Measurements from ENCODE around the gene DEGS1.

The DEGS1 gene

DNA sequence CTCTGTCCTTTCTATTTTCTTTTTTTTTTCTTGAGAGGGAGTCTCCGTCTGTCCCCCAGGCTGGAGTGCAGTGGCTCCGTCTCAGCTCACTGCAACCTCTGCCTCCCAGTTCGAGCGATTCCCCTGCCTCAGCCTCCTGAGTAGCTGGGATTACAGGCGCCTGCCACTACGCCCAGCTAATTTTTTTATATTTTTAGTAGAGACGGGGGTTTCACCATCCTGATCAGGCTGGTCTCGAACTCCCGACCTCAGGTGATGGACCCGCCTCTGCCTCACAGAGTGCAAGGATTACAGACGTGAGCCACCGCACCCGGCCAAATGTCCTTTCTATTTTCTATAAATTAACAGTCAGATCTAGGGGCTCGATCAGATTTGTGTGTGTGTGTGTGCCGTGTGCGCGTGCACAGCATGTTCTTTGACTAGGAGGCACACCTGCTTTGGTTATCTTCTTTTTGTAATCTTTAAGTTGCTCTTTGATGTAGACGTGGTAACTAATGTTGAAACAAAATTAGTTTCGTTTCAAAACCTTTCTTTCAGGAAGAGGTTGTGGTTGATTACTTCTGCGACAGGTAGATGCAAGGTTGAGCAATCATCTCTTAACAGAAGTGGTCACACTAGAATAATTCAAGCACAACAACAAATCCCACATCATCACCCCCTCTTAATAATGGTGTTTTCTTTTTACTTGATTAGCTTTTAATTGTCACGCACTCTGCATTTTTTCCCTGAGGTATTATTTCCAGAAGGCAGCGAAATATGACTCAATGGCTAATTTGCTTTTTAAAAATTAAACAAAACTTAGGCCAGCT, 779 bp upstream of the DEGS1 start:
- H3K4me3 ChIP-seq (ENCODE audit: low read depth in 1 of 2, low read length in 2 of 2) = peak overlapping the region; percentile 64 to 94
- H3K36me3 ChIP-seq (ENCODE audit: insufficient read depth, low read length) = no peaks in the 10 kb centered on the region
- H3K27ac ChIP-seq (ENCODE audit: low read depth, low read length) = peak overlapping the region; percentile 93
- H3K4me1 ChIP-seq (ENCODE audit: insufficient read depth, low read length) = peaks cover 12% of the 10 kb centered on the region
- H3K27me3 ChIP-seq (ENCODE audit: control insufficient read depth in 1 of 2, insufficient read depth in 2 of 2, low read length in 2 of 2) = no peaks in the 10 kb centered on the region
- H3K9ac ChIP-seq (ENCODE audit: low read length) = peak overlapping the region; percentile 58
- no peaks in the 10 kb centered on the region for H3K9me3 ChIP-seq (ENCODE audit: low read length)

DNA sequence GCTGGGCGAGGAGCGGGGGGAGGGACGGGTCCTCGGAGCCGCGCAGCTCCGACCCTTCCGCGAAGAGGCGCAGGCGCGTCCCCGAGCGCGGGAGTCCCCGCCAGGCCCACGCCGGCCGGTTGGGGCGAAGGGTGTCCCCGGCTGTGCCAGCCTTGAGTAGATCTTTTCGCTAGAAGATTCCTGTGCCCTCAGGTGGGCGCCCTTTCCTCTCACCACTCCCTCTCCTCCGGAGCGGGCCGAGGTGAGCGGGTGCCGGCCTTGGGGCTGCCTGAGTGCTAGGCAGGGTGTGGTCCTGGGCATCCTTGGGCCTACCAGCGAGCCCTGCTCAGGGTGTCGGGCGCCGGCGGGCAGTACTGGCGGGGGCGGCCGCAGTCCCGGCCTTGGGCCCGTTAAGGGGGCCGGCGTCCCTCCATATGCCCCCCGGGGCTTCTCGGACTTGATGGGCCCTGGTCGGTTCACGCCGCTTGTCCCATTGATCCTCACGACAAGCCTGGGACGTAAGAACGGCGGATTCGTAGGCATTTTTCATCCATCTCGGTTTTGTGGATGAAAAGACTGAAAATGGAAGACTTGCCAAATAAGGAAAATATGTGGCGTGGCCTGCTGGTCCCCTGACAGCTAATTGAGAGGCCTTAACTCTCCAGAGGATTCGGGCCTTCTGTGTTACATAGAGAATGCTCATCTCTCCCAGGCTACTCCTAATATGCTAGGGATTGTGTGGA, 712 bp downstream of the DEGS1 start:
- Histone ChIP-seq H3K9ac (ENCODE audit: low read length) (peak overlapping the region; percentile 66), H3K27me3 (ENCODE audit: control insufficient read depth in 1 of 2, insufficient read depth in 2 of 2, low read length in 2 of 2) (no peaks in the 10 kb centered on the region), H3K4me1 (ENCODE audit: insufficient read depth, low read length) (peaks cover 12% of the 10 kb centered on the region), H3K27ac (ENCODE audit: low read depth, low read length) (peak overlapping the region; percentile 93), H3K4me3 (ENCODE audit: low read depth in 1 of 2, low read length in 2 of 2) (peak overlapping the region; percentile 64 to 94), H3K36me3 (ENCODE audit: insufficient read depth, low read length) (no peaks in the 10 kb centered on the region), H3K9me3 (ENCODE audit: low read length) (no peaks in the 10 kb centered on the region)

- Histone ChIP-seq H3K9ac (ENCODE audit: low read length) (no peak overlapping the region), H3K9me3 (ENCODE audit: low read length) (no peaks in the 10 kb centered on the region), H3K27me3 (ENCODE audit: control insufficient read depth in 1 of 2, insufficient read depth in 2 of 2, low read length in 2 of 2) (no peaks in the 10 kb centered on the region), H3K4me1 (ENCODE audit: insufficient read depth, low read length) (peaks cover 12% of the 10 kb centered on the region), H3K4me3 (ENCODE audit: low read depth in 1 of 2, low read length in 2 of 2) (no peak overlapping the region), H3K27ac (ENCODE audit: low read depth, low read length) (no peak overlapping the region), H3K36me3 (ENCODE audit: insufficient read depth, low read length) (peaks cover 7% of the 10 kb centered on the region)
Measured at GRCh38 chr1:224185208-224185607, 2.2 kb downstream of the DEGS1 start.

- Histone ChIP-seq H3K9me3 (ENCODE audit: low read length) (no peaks in the 10 kb centered on the region), H3K4me1 (ENCODE audit: insufficient read depth, low read length) (peaks cover 12% of the 10 kb centered on the region), H3K27me3 (ENCODE audit: control insufficient read depth in 1 of 2, insufficient read depth in 2 of 2, low read length in 2 of 2) (no peaks in the 10 kb centered on the region), H3K9ac (ENCODE audit: low read length) (no peak overlapping the region), H3K36me3 (ENCODE audit: insufficient read depth, low read length) (peaks cover 8% of the 10 kb centered on the region), H3K27ac (ENCODE audit: low read depth, low read length) (no peak overlapping the region), H3K4me3 (ENCODE audit: low read depth in 1 of 2, low read length in 2 of 2) (no peak overlapping the region)
Measured at GRCh38 chr1:224188286-224188685, 5.2 kb downstream of the DEGS1 start.

DNA sequence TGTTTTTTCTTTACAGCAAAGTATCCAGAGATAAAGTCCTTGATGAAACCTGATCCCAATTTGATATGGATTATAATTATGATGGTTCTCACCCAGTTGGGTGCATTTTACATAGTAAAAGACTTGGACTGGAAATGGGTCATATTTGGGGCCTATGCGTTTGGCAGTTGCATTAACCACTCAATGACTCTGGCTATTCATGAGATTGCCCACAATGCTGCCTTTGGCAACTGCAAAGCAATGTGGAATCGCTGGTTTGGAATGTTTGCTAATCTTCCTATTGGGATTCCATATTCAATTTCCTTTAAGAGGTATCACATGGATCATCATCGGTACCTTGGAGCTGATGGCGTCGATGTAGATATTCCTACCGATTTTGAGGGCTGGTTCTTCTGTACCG, 6.5 kb downstream of the DEGS1 start:
- H3K9ac ChIP-seq (ENCODE audit: low read length) = no peak overlapping the region

DNA sequence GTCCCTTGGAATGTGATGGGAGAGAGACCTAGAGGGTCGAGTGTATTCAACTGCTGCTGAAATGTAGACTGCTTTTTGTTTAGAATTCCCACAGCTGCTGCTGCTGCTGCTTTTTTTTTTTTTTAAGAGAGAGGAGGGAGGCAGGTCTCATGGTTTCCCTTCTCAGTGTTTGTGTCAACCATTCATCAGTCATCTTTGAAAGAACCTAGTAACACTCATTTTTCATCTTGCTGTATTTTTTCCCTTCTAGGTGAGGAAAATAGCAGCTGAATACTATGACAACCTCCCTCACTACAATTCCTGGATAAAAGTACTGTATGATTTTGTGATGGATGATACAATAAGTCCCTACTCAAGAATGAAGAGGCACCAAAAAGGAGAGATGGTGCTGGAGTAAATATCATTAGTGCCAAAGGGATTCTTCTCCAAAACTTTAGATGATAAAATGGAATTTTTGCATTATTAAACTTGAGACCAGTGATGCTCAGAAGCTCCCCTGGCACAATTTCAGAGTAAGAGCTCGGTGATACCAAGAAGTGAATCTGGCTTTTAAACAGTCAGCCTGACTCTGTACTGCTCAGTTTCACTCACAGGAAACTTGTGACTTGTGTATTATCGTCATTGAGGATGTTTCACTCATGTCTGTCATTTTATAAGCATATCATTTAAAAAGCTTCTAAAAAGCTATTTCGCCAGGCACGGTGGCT, 9.2 kb downstream of the DEGS1 start:
- Histone ChIP-seq H3K36me3 (ENCODE audit: insufficient read depth, low read length) (peaks cover 13% of the 10 kb centered on the region), H3K27me3 (ENCODE audit: control insufficient read depth in 1 of 2, insufficient read depth in 2 of 2, low read length in 2 of 2) (no peaks in the 10 kb centered on the region), H3K9ac (ENCODE audit: low read length) (no peak overlapping the region), H3K9me3 (ENCODE audit: low read length) (no peaks in the 10 kb centered on the region), H3K4me1 (ENCODE audit: insufficient read depth, low read length) (no peaks in the 10 kb centered on the region), H3K4me3 (ENCODE audit: low read depth in 1 of 2, low read length in 2 of 2) (no peak overlapping the region), H3K27ac (ENCODE audit: low read depth, low read length) (no peak overlapping the region)

More for the DNA sequence above, 6.5 kb downstream of the DEGS1 start:
- Histone ChIP-seq H3K27ac (ENCODE audit: low read depth, low read length) (no peak overlapping the region), H3K4me1 (ENCODE audit: insufficient read depth, low read length) (peaks cover 7% of the 10 kb centered on the region), H3K27me3 (ENCODE audit: control insufficient read depth in 1 of 2, insufficient read depth in 2 of 2, low read length in 2 of 2) (no peaks in the 10 kb centered on the region), H3K9me3 (ENCODE audit: low read length) (no peaks in the 10 kb centered on the region), H3K4me3 (ENCODE audit: low read depth in 1 of 2, low read length in 2 of 2) (no peak overlapping the region), H3K36me3 (ENCODE audit: insufficient read depth, low read length) (peaks cover 13% of the 10 kb centered on the region)

GRCh38 chr1:224193319-224193966, 10.4 kb downstream of the DEGS1 start:
- H3K27me3 ChIP-seq (ENCODE audit: control insufficient read depth in 1 of 2, insufficient read depth in 2 of 2, low read length in 2 of 2) = no peaks in the 10 kb centered on the region
- no peak overlapping the region for H3K27ac ChIP-seq (ENCODE audit: low read depth, low read length)
- peaks cover 13% of the 10 kb centered on the region for H3K36me3 ChIP-seq (ENCODE audit: insufficient read depth, low read length)
- H3K9me3 ChIP-seq (ENCODE audit: low read length) = no peaks in the 10 kb centered on the region
- H3K9ac ChIP-seq (ENCODE audit: low read length) = no peak overlapping the region
- H3K4me1 ChIP-seq (ENCODE audit: insufficient read depth, low read length) = no peaks in the 10 kb centered on the region
- no peak overlapping the region for H3K4me3 ChIP-seq (ENCODE audit: low read depth in 1 of 2, low read length in 2 of 2)

DNA sequence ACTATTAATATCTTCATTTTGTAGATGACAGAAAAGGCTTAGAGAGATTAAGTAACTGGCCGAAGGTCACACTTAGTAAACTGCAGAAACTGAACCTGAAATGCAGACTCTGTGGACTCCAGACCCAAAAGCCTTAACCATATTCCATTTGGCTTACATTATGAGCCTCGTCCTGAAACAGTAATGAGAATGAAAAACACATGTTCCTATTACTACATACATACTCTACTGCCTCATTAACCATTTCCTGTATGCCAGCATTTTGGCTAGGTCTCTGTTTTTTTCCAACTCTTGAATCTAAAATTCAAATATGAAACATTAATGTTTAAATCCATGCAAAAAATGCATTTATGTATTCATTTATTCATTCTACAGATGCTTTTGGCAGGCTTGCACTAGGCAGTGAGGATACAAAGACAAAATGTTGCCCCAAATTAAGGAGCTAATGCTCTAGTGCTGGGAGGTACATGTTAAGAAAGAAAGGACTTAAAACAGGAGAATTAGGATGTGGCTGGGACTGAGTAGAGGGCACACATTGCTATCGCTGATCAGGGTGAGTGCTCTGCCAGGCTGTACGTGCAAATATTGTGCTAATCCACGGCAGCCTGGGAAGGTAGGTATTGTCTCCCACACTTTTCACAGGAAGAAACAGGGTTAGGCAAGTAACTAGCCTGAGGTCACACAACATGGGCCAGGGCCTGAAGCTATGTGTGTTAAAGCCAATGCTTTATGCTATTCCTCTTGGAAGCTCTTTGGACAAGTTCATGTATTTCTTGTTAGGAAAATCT, 14.0 kb downstream of the DEGS1 start:
- Histone ChIP-seq H3K4me1 (ENCODE audit: insufficient read depth, low read length) (no peaks in the 10 kb centered on the region), H3K9ac (ENCODE audit: low read length) (no peak overlapping the region), H3K27me3 (ENCODE audit: control insufficient read depth in 1 of 2, insufficient read depth in 2 of 2, low read length in 2 of 2) (no peaks in the 10 kb centered on the region), H3K4me3 (ENCODE audit: low read depth in 1 of 2, low read length in 2 of 2) (no peak overlapping the region), H3K27ac (ENCODE audit: low read depth, low read length) (no peak overlapping the region), H3K36me3 (ENCODE audit: insufficient read depth, low read length) (peaks cover 6% of the 10 kb centered on the region), H3K9me3 (ENCODE audit: low read length) (no peaks in the 10 kb centered on the region)

DNA sequence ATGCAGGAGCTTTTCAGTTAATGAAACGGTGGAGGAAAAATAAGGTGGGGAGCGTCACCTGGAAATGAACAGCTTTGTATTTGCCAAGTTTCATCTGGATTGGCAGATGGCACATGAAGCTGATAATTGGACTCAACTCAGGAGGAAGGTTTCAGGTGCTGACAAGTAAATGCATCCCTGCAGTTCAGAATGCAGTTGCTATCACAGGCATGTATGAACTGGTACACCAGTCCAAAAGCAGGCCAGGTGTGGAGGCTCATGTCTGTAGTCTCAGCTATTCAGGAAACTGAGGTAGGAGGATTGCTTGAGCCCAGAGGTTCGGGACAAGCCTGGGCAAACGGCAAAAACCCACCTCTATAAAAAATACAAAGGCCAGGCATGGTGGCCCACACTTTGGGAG, 15.5 kb downstream of the DEGS1 start:
- no peaks in the 10 kb centered on the region for H3K4me1 ChIP-seq (ENCODE audit: insufficient read depth, low read length)

DNA sequence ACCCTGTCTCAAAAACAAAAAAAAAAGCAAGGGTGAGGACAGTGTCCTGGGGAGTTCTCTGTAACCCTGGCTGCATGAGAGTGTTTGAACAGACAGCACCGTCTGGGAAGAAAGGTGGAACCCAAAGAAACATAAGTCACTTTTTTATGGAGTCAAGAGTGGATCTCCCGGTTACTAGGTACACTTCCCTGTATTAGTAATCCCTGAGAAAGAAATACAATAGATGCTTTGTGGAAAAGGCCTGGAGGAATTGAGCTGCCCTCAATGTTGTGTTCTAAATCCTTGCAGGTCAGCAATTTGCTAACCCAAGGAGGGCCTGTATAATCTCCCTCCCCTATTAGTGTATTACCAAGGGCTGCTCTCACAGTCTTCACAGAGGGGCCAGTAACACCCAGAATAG, 16.6 kb downstream of the DEGS1 start:
- Histone ChIP-seq H3K27ac (ENCODE audit: low read depth, low read length) (no peak overlapping the region), H3K27me3 (ENCODE audit: control insufficient read depth in 1 of 2, insufficient read depth in 2 of 2, low read length in 2 of 2) (no peaks in the 10 kb centered on the region), H3K36me3 (ENCODE audit: insufficient read depth, low read length) (no peaks in the 10 kb centered on the region), H3K4me1 (ENCODE audit: insufficient read depth, low read length) (peaks cover 3% of the 10 kb centered on the region), H3K9me3 (ENCODE audit: low read length) (no peaks in the 10 kb centered on the region), H3K9ac (ENCODE audit: low read length) (no peak overlapping the region), H3K4me3 (ENCODE audit: low read depth in 1 of 2, low read length in 2 of 2) (no peak overlapping the region)

More for the DNA sequence above, 15.5 kb downstream of the DEGS1 start:
- H3K9ac ChIP-seq (ENCODE audit: low read length) = no peak overlapping the region
- no peaks in the 10 kb centered on the region for H3K9me3 ChIP-seq (ENCODE audit: low read length)
- H3K27ac ChIP-seq (ENCODE audit: low read depth, low read length) = no peak overlapping the region
- peaks cover 6% of the 10 kb centered on the region for H3K36me3 ChIP-seq (ENCODE audit: insufficient read depth, low read length)
- H3K4me3 ChIP-seq (ENCODE audit: low read depth in 1 of 2, low read length in 2 of 2) = no peak overlapping the region
- no peaks in the 10 kb centered on the region for H3K27me3 ChIP-seq (ENCODE audit: control insufficient read depth in 1 of 2, insufficient read depth in 2 of 2, low read length in 2 of 2)
